H9 (cell line): ENCODE results near the gene USP6NL. TPM values are rescaled to one million over a fixed set of nuclear protein-coding genes. Genes with fewer than 3 reads are reported as not detected.

Experiments
- DNase-seq: peaks from one replicate; pipeline ENCODE4 v3.0.0-alpha.2; 2017
- H2AFZ ChIP-seq: one replicate; pipeline ENCODE4 v1.6.1; 2013; ENCODE audit warnings: mild to moderate bottlenecking, low read length, control low read depth, moderate library complexity
- H2AK5ac ChIP-seq: 2 replicates; pipeline ENCODE4 v1.6.1; 2013; ENCODE audit warnings: low read length, control low read depth, mixed read lengths; ENCODE audit not compliant: insufficient read length
- H2BK120ac ChIP-seq: one replicate; pipeline ENCODE4 v1.6.1; 2013; ENCODE audit warnings: low read depth, mild to moderate bottlenecking, low read length, control low read depth, inconsistent platforms; ENCODE audit not compliant: poor library complexity, severe bottlenecking
- H2BK12ac ChIP-seq: 2 replicates; pipeline ENCODE4 v1.6.1; 2013; ENCODE audit warnings: low read length, control low read depth, mixed read lengths, low read depth; ENCODE audit not compliant: insufficient read length
- H2BK15ac ChIP-seq: 2 replicates; pipeline ENCODE4 v1.6.1; 2013; ENCODE audit warnings: low read depth, low read length, control low read depth
- H2BK20ac ChIP-seq: one replicate; pipeline ENCODE4 v1.6.1; 2013; ENCODE audit warnings: low read depth, mild to moderate bottlenecking, low read length, control low read depth, inconsistent platforms; ENCODE audit not compliant: poor library complexity, severe bottlenecking
- H2BK5ac ChIP-seq: 2 replicates; pipeline ENCODE4 v1.6.1; 2013; ENCODE audit warnings: low read length, control low read depth, mixed read lengths; ENCODE audit not compliant: insufficient read length
- H3K14ac ChIP-seq: 2 replicates; pipeline ENCODE4 v1.6.1; 2013; ENCODE audit warnings: low read length, control low read depth; ENCODE audit not compliant: insufficient read depth
- H3K18ac ChIP-seq: 2 replicates; pipeline ENCODE4 v1.6.1; 2013; ENCODE audit warnings: low read depth, mild to moderate bottlenecking, mixed read lengths, low read length, control low read depth; ENCODE audit not compliant: insufficient read length
- H3K23ac ChIP-seq: 2 replicates; pipeline ENCODE4 v1.6.1; 2013; ENCODE audit warnings: low read length, control low read depth, mixed read lengths, low read depth; ENCODE audit not compliant: insufficient read length
- H3K23me2 ChIP-seq: 2 replicates; pipeline ENCODE4 v1.6.1; 2013; ENCODE audit warnings: low read depth, mild to moderate bottlenecking, mixed read lengths, low read length, control low read depth; ENCODE audit not compliant: insufficient read length, poor library complexity, severe bottlenecking
- H3K27ac ChIP-seq: 2 replicates; pipeline ENCODE4 v1.5.1; 2013; ENCODE audit warnings: low read length, control low read depth, mixed read lengths, low read depth; ENCODE audit not compliant: insufficient read length
- H3K27me3 ChIP-seq: 2 replicates; pipeline ENCODE4 v1.6.1; 2013; ENCODE audit warnings: low read length, control low read depth, inconsistent platforms; ENCODE audit not compliant: insufficient read depth
- H3K4ac ChIP-seq: 2 replicates; pipeline ENCODE4 v1.6.1; 2013; ENCODE audit warnings: low read depth, mild to moderate bottlenecking, control low read depth, inconsistent platforms, low read length, moderate library complexity
- H3K4me1 ChIP-seq: 2 replicates; pipeline ENCODE4 v1.6.1; 2013; ENCODE audit warnings: low read length, control low read depth, inconsistent platforms; ENCODE audit not compliant: insufficient read depth
- H3K4me2 ChIP-seq: 2 replicates; pipeline ENCODE4 v1.6.1; 2013; ENCODE audit warnings: low read length, control low read depth, mixed read lengths; ENCODE audit not compliant: insufficient read length, insufficient read depth
- H3K56ac ChIP-seq: 2 replicates; pipeline ENCODE4 v1.6.1; 2013; ENCODE audit warnings: low read depth, mild to moderate bottlenecking, mixed read lengths, low read length, control low read depth; ENCODE audit not compliant: insufficient read length
- H3K79me1 ChIP-seq: 2 replicates; pipeline ENCODE4 v1.6.1; 2013; ENCODE audit warnings: low read depth, mild to moderate bottlenecking, moderate library complexity, low read length, control low read depth, inconsistent platforms; ENCODE audit not compliant: insufficient read depth, poor library complexity, severe bottlenecking
- H3K79me2 ChIP-seq: 2 replicates; pipeline ENCODE4 v1.6.1; 2013; ENCODE audit warnings: low read length, control low read depth, inconsistent platforms; ENCODE audit not compliant: insufficient read depth
- H3K9ac ChIP-seq: 2 replicates; pipeline ENCODE4 v1.6.1; 2013; ENCODE audit warnings: low read length, control low read depth, mixed read lengths; ENCODE audit not compliant: insufficient read length; ENCODE audit errors: extremely low read depth
- H3K9me3 ChIP-seq: one replicate; pipeline ENCODE4 v1.6.1; 2013; ENCODE audit warnings: low read depth, low read length, inconsistent platforms; ENCODE audit not compliant: control insufficient read depth
- H3T11ph ChIP-seq: one replicate; pipeline ENCODE4 v1.6.1; 2013; ENCODE audit warnings: mild to moderate bottlenecking, low read length, control low read depth, inconsistent platforms
- H4K20me1 ChIP-seq: one replicate; pipeline ENCODE4 v1.6.1; 2013; ENCODE audit not compliant: control insufficient read depth, insufficient read length, insufficient read depth
- H4K5ac ChIP-seq: 2 replicates; pipeline ENCODE4 v1.6.1; 2013; ENCODE audit warnings: low read depth, mild to moderate bottlenecking, mixed read lengths, low read length, control low read depth; ENCODE audit not compliant: insufficient read length
- H4K8ac ChIP-seq: replicated peaks from 2 replicates; pipeline ENCODE4 v1.6.1; 2013; ENCODE audit warnings: low read length, control low read depth, mixed read lengths, low read depth; ENCODE audit not compliant: insufficient read length
- H4K91ac ChIP-seq: 2 replicates; pipeline ENCODE4 v1.6.1; 2013; ENCODE audit warnings: low read depth, mild to moderate bottlenecking, moderate library complexity, mixed read lengths, low read length, control low read depth; ENCODE audit not compliant: insufficient read length
- H3K27ac Mint-ChIP-seq, 3 experiments: 2 replicates in 2 of 3; 3 replicates in 1 of 3; pipeline ENCODE4 v1.8.0; 2020 to 2021; ENCODE audit warnings: mixed read lengths in 3 of 3, mild to moderate bottlenecking in 1 of 3, moderate library complexity in 1 of 3
- H3K27me3 Mint-ChIP-seq: 2 replicates; pipeline ENCODE4 v1.8.0; 2021; ENCODE audit warnings: low read depth, mild to moderate bottlenecking, moderate library complexity, mixed read lengths
- H3K36me3 Mint-ChIP-seq, 3 experiments: 2 replicates in 2 of 3; 3 replicates in 1 of 3; pipeline ENCODE4 v1.8.0; 2020 to 2021; ENCODE audit warnings: low read depth in 3 of 3, mixed read lengths in 3 of 3; ENCODE audit not compliant: insufficient read depth in 1 of 3
- H3K4me1 Mint-ChIP-seq, 2 experiments: 2 replicates each; pipeline ENCODE4 v1.8.0; 2020; ENCODE audit warnings: mixed read lengths in 2 of 2
- H3K4me3 Mint-ChIP-seq, 2 experiments: 2 replicates in 1 of 2; 3 replicates in 1 of 2; pipeline ENCODE4 v1.8.0; 2020 to 2021; ENCODE audit warnings: mild to moderate bottlenecking in 2 of 2, mixed read lengths in 2 of 2, moderate library complexity in 1 of 2
- H3K9me3 Mint-ChIP-seq, 2 experiments: 2 replicates in 1 of 2; 3 replicates in 1 of 2; pipeline ENCODE4 v1.8.0; 2020; ENCODE audit warnings: mild to moderate bottlenecking in 2 of 2, mixed read lengths in 2 of 2, moderate library complexity in 1 of 2
- WGBS: extraction: QIAGEN DNeasy Blood & Tissue Kit; methylation state at CpG from one replicate; pipeline ENCODE4 v1.1.7; 2013; ENCODE audit warnings: missing lambda C conversion rate, low lambda C conversion rate, mixed read lengths; ENCODE audit not compliant: insufficient read length; ENCODE audit errors: extremely low coverage; 5-methylcytosine and 5-hydroxymethylcytosine counted together
- total RNA-seq: library from RNA; stranded (reverse); gene quantifications from 2 replicates; pipeline ENCODE4 v1.2.1, GENCODE V29; 2021
- TF ChIP-seq, protein P1 (sequence below): fragments of 200-600 bp; sonication (generic); conservative IDR thresholded peaks from 3 replicates; pipeline ENCODE4 v1.8.0; 2021; ENCODE audit warnings: antibody characterized with exemption, mild to moderate bottlenecking

The USP6NL gene
- total RNA-seq, 1 experiment from 2014 or later, result 28.3 TPM

DNA sequence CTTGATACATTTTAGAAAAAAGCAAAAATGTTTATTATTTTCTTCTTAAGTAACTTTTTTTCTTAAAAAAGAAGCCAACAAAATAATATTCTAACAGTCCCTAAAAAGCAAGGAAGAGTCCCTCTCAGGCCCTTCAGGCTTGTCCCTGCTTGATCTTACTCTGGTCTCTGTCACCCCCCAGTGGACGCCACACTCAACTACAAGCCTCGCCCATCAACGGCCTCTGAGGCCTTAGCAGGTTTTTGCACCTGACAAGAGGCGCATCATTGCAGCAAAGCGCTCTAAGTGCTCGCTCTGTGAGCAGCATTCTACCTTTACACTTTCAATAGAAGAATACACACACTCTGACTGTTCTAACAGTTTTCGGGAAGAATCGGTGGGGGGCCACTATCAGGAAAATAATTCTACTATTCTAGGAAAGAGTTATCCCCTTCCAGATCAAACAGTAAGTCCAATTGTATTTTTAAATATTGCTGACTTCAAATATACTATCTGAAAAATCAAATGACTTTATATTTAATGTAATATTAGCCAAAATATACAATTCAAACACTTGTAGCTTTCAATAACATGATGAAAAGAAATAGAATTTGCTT lies 139.2 kb downstream of the USP6NL start:
- Histone ChIP-seq H2BK12ac (no peak overlapping the region), H3K4me1 (peaks cover 10% of the 10 kb centered on the region), H4K8ac (no peak overlapping the region), H4K20me1 (no peaks in the 10 kb centered on the region), H3K79me2 (no peaks in the 10 kb centered on the region), H3K23ac (no peak overlapping the region), H3K9ac (no peak overlapping the region), H3K56ac (no peak overlapping the region), H3K27me3 (no peaks in the 10 kb centered on the region), H4K5ac (no peak overlapping the region), H3K4ac (no peak overlapping the region), H3K27ac (no peak overlapping the region), H4K91ac (no peak overlapping the region), H2BK120ac (no peak overlapping the region), H3K79me1 (no peaks in the 10 kb centered on the region), H3K23me2 (peaks cover 3% of the 10 kb centered on the region), H3T11ph (no peak overlapping the region), H3K9me3 (no peaks in the 10 kb centered on the region), H2BK15ac (no peak overlapping the region), H2BK5ac (no peak overlapping the region), H2BK20ac (no peak overlapping the region), H3K14ac (no peak overlapping the region), H3K18ac (no peak overlapping the region), H2AFZ (no peak overlapping the region), H3K4me2 (no peak overlapping the region), H2AK5ac (no peak overlapping the region)
- Mint-ChIP-seq H3K36me3 (peaks cover 2 to 13% (median 5%) of the 10 kb centered on the region in 3 experiments; a peak in 5 of 7 replicates), H3K9me3 (no peaks in the 10 kb centered on the region; a peak in 1 of 5 replicates), H3K4me1 (peaks cover 49 to 51% of the 10 kb centered on the region in 2 experiments), H3K27ac (no peak overlapping the region), H3K27me3 (no peaks in the 10 kb centered on the region), H3K4me3 (no peak overlapping the region)
- no CpG with 5 or more reads among the region's 8 CpGs for WGBS
- peak; percentile 87 for DNase-seq
- TF ChIP-seq, protein P1, sequence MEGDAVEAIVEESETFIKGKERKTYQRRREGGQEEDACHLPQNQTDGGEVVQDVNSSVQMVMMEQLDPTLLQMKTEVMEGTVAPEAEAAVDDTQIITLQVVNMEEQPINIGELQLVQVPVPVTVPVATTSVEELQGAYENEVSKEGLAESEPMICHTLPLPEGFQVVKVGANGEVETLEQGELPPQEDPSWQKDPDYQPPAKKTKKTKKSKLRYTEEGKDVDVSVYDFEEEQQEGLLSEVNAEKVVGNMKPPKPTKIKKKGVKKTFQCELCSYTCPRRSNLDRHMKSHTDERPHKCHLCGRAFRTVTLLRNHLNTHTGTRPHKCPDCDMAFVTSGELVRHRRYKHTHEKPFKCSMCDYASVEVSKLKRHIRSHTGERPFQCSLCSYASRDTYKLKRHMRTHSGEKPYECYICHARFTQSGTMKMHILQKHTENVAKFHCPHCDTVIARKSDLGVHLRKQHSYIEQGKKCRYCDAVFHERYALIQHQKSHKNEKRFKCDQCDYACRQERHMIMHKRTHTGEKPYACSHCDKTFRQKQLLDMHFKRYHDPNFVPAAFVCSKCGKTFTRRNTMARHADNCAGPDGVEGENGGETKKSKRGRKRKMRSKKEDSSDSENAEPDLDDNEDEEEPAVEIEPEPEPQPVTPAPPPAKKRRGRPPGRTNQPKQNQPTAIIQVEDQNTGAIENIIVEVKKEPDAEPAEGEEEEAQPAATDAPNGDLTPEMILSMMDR, result peak; percentile 95
